DND-41 (cell line): ENCODE data around the gene FRAT2.
A peak's percentile ranks its signal among the peaks of the same experiment; 100 is the strongest.

ENCODE experiments used
- ATAC-seq: fragments of 200-7000 bp; cut with Tn5 transposase; 3 replicates; pipeline ENCODE4 v1.9.1; 2021; ENCODE audit warnings: low read depth; ENCODE audit not compliant: insufficient read depth
- DNase-seq: peaks from one replicate; pipeline ENCODE4 v3.0.0-alpha.2; 2020
- H2AFZ ChIP-seq: 2 replicates; pipeline ENCODE4 v1.6.0; 2012; ENCODE audit warnings: low read depth, low read length
- H3K27ac ChIP-seq: 2 replicates; pipeline ENCODE4 v1.5.1; 2012; ENCODE audit warnings: low read length, inconsistent platforms
- H3K27me3 ChIP-seq: fragments of 200-600 bp; sonication (generic); 2 replicates; pipeline ENCODE4 v1.6.0; 2012; ENCODE audit warnings: low read length, mild to moderate bottlenecking, inconsistent platforms; ENCODE audit not compliant: insufficient read depth, poor library complexity
- H3K36me3 ChIP-seq: 2 replicates; pipeline ENCODE4 v1.5.1; 2012; ENCODE audit warnings: low read length, inconsistent platforms; ENCODE audit not compliant: insufficient read depth
- H3K4me1 ChIP-seq: 2 replicates; pipeline ENCODE4 v1.5.1; 2012; ENCODE audit warnings: mild to moderate bottlenecking, low read length; ENCODE audit not compliant: insufficient read depth
- H3K4me2 ChIP-seq: 2 replicates; pipeline ENCODE4 v1.6.0; 2012; ENCODE audit warnings: mild to moderate bottlenecking, moderate library complexity, low read length, inconsistent platforms; ENCODE audit not compliant: insufficient read depth
- H3K4me3 ChIP-seq, 2 experiments: fragments of 200-600 bp in 1 of 2; shearing (Covaris generic) in 1 of 2; 2 replicates each; pipeline ENCODE4 v1.5.1; 2012 to 2016; ENCODE audit warnings: inconsistent platforms in 2 of 2, low read length in 2 of 2, mild to moderate bottlenecking in 2 of 2, low read depth in 1 of 2, moderate library complexity in 1 of 2
- H3K79me2 ChIP-seq: 2 replicates; pipeline ENCODE4 v1.6.0; 2012; ENCODE audit warnings: low read length, inconsistent platforms; ENCODE audit not compliant: insufficient read depth
- H3K9ac ChIP-seq: 2 replicates; pipeline ENCODE4 v1.6.0; 2012; ENCODE audit warnings: low read depth, mild to moderate bottlenecking, inconsistent platforms, low read length, moderate library complexity
- H3K9me3 ChIP-seq: 2 replicates; pipeline ENCODE4 v1.5.1; 2012; ENCODE audit warnings: low read length, moderate library complexity, mild to moderate bottlenecking, inconsistent platforms; ENCODE audit not compliant: insufficient read depth, severe bottlenecking
- H4K20me1 ChIP-seq: 2 replicates; pipeline ENCODE4 v1.6.0; 2012; ENCODE audit warnings: low read length; ENCODE audit not compliant: insufficient read depth
- EZH2 ChIP-seq: IDR thresholded peaks from 3 replicates; pipeline ENCODE4 v1.6.1; 2012; ENCODE audit warnings: borderline replicate concordance, low read depth, mild to moderate bottlenecking, moderate library complexity, low read length, inconsistent platforms; ENCODE audit not compliant: severe bottlenecking
- TF ChIP-seq, protein P1 (sequence below): IDR thresholded peaks from 2 replicates; pipeline ENCODE4 v1.5.1; 2012; ENCODE audit warnings: borderline replicate concordance, low read length, moderate library complexity, mild to moderate bottlenecking; ENCODE audit not compliant: poor library complexity, severe bottlenecking; ENCODE audit errors: extremely low read depth

FRAT2 gene, protein sequence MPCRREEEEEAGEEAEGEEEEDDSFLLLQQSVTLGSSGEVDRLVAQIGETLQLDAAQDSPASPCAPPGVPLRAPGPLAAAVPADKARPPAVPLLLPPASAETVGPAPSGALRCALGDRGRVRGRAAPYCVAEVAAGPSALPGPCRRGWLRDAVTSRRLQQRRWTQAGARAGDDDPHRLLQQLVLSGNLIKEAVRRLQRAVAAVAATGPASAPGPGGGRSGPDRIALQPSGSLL

DNA sequence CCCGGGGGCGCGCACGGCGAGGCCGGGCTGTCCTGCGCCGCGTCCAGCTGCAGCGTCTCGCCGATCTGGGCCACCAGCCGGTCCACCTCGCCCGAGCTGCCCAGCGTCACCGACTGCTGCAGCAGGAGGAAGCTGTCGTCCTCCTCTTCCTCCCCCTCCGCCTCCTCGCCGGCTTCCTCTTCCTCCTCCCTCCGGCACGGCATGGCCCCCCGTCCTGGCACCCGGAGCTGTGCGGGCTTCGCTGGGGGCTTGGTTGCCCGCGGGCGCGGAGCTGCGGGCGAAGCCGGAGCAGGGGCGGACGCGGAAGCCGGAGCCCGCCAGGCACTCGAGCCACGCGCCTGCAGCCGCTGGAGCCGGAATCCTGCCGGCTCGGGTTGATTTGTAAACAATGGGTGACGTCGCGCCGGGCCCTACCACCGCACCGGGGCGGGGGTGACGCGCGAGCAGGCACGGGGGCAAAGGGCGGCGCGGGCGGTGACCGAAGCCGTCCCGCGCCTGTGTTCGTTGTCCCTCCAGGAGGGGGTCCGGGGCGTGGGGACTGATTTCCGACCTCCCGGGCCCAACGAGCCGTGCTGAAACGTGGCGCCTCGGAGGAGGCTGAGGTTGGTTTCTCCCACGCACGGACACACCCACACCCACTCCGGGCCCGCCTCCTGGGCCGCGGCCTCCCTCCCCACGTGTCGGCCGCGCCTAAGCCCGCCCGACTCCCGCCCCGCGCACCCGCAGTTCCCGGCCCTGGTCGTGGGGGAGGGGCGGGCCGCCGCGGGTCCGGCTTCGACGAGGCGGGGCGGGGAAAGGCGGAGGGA, at the start of gene FRAT2:
Gene FRAT2, minus strand, starts transcription at position 360 of the 806 bp plus-strand sequence. Its CDS starts 157 bp downstream, at position 203.
- TF ChIP-seq, protein P1, sequence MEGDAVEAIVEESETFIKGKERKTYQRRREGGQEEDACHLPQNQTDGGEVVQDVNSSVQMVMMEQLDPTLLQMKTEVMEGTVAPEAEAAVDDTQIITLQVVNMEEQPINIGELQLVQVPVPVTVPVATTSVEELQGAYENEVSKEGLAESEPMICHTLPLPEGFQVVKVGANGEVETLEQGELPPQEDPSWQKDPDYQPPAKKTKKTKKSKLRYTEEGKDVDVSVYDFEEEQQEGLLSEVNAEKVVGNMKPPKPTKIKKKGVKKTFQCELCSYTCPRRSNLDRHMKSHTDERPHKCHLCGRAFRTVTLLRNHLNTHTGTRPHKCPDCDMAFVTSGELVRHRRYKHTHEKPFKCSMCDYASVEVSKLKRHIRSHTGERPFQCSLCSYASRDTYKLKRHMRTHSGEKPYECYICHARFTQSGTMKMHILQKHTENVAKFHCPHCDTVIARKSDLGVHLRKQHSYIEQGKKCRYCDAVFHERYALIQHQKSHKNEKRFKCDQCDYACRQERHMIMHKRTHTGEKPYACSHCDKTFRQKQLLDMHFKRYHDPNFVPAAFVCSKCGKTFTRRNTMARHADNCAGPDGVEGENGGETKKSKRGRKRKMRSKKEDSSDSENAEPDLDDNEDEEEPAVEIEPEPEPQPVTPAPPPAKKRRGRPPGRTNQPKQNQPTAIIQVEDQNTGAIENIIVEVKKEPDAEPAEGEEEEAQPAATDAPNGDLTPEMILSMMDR = no peak
- no peak for TF ChIP-seq EZH2
- peak within 1 kb of the TSS; percentile 75 for H3K9ac ChIP-seq
- H3K4me2 ChIP-seq = peak within 1 kb of the TSS; percentile 98
- peak within 1 kb of the TSS; percentile 98 for H3K27ac ChIP-seq
- H3K27me3 ChIP-seq = peaks cover 10% of the 10 kb centered on the region
- H3K9me3 ChIP-seq = no peaks in the 10 kb centered on the region
- DNase-seq (peak; percentile 87), ATAC-seq (peak; percentile 88)
- H3K36me3 ChIP-seq = peaks cover 4% of the 10 kb centered on the region; the same call in 1 of the 2 replicates
- peaks cover 30% of the 10 kb centered on the region for H3K79me2 ChIP-seq
- H3K4me1 ChIP-seq = peaks cover 35% of the 10 kb centered on the region
- H3K4me3 ChIP-seq = peak within 1 kb of the TSS; percentile 61 to 68; a peak in 3 of 4 replicates
- peak within 1 kb of the TSS; percentile 90 for H2AFZ ChIP-seq
- peaks cover 35% of the 10 kb centered on the region for H4K20me1 ChIP-seq

DNA sequence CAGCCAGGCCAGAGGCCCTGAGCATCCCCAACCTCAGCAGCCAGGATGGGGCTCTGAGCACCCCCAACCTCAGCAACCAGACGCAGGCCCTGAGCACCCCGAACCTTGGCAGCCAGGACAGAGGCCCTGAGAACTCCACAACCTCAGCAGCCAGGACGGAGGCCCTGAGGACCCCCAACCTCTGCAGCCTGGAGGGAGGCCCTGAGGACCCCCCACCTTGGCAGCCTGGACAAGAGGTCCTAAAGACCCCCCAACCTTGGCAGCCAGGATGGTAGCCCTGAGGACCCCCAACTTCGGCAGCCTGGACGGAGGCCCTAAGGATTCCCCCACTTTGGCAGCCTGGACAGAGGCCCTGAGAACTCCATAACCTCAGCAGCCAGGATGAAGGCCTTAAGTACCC, 49.6 kb upstream of the FRAT2 start:
- no peak overlapping the region for H3K27ac ChIP-seq
- ATAC-seq (no peak), DNase-seq (no peak)
- H3K4me2 ChIP-seq = no peak overlapping the region
- H4K20me1 ChIP-seq = no peaks in the 10 kb centered on the region
- H3K79me2 ChIP-seq = no peaks in the 10 kb centered on the region
- H3K4me1 ChIP-seq = no peaks in the 10 kb centered on the region
- H2AFZ ChIP-seq = no peak overlapping the region
- no peak for TF ChIP-seq EZH2
- TF ChIP-seq, protein P1 = no peak
- H3K4me3 ChIP-seq = no peak overlapping the region
- no peaks in the 10 kb centered on the region for H3K9me3 ChIP-seq
- H3K36me3 ChIP-seq = peaks cover 63% of the 10 kb centered on the region
- no peak overlapping the region for H3K9ac ChIP-seq
- H3K27me3 ChIP-seq = no peaks in the 10 kb centered on the region

DNA sequence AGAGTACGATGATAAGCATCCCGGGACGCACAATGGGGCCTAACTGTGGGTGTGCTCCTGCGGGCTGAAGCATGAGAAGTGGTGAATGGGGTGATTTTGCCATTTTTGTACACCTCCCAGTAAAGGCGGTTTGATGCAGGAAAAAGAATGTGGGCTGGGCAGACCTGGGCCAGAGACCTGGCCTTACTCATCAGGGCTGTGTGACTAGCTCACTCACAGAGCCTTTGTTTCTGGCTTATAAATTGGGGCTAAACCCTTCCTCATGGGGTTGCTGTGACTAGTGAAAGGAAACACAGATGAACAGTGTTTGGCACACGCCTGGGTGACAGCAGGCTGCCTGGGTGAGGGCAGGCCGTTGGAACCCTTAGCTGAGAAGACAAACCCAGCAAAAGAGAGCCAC, 48.6 kb upstream of the FRAT2 start:
- Histone ChIP-seq H3K36me3 (peaks cover 63% of the 10 kb centered on the region), H2AFZ (no peak overlapping the region), H3K4me1 (no peaks in the 10 kb centered on the region), H3K4me3 (no peak overlapping the region), H3K27me3 (no peaks in the 10 kb centered on the region), H3K9ac (no peak overlapping the region), H4K20me1 (no peaks in the 10 kb centered on the region), H3K9me3 (no peaks in the 10 kb centered on the region), H3K4me2 (no peak overlapping the region), H3K27ac (no peak overlapping the region), H3K79me2 (no peaks in the 10 kb centered on the region)
- ATAC-seq (no peak), DNase-seq (no peak)
- TF ChIP-seq EZH2 = no peak

DNA sequence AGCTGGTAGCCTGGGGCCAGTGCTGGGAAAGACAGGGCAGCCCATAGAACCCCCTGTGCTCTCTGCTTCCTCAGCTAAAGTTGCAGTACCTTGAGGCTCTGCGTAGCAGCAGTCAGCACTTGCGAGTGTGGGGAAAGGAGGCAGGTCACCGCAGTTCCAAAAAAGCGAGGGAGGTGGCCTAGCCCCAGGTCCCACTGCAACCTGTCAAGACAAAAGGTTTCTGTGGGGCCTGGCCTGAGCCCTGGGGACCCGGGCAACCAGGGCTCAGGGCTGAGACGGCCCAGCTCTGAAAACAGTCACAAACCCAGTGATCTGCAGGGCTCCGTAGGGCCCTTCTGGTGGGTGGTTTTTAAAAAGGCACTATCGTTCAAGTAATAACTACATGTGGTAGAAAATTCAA, 47.1 kb upstream of the FRAT2 start:
- Histone ChIP-seq H3K27me3 (no peaks in the 10 kb centered on the region), H3K4me3 (no peak overlapping the region), H3K79me2 (no peaks in the 10 kb centered on the region), H2AFZ (no peak overlapping the region), H3K4me1 (no peaks in the 10 kb centered on the region), H3K27ac (no peak overlapping the region), H3K36me3 (peaks cover 70% of the 10 kb centered on the region), H3K9me3 (no peaks in the 10 kb centered on the region), H3K9ac (no peak overlapping the region), H4K20me1 (no peaks in the 10 kb centered on the region), H3K4me2 (no peak overlapping the region)
- no peak for DNase-seq
- ATAC-seq = no peak
- TF ChIP-seq EZH2 = no peak
- TF ChIP-seq, protein P1 = no peak
